HepG2 (cell line): ENCODE measurements around the gene SOCS1. TPM values are rescaled to one million over a fixed set of nuclear protein-coding genes. Genes with fewer than 3 reads are reported as not detected.

Source experiments
- CHCHD3 ChIP-seq: sonication (generic); formaldehyde crosslinking; IDR thresholded peaks from 2 replicates; pipeline ENCODE4 v1.8.0; 2022; ENCODE audit warnings: mild to moderate bottlenecking, missing genetic modification reagents, moderate library complexity
- ELK4 ChIP-seq: sonication (generic); formaldehyde crosslinking; IDR thresholded peaks from 2 replicates; pipeline ENCODE4 v1.9.0; 2021; ENCODE audit warnings: missing genetic modification reagents, borderline replicate concordance
- FOXO4 ChIP-seq: sonication (generic); formaldehyde crosslinking; conservative IDR thresholded peaks from 2 replicates; pipeline ENCODE4 v1.8.1; 2023; ENCODE audit warnings: missing genetic modification reagents
- HMG20A ChIP-seq: IDR thresholded peaks from 2 replicates; pipeline ENCODE4 v1.6.1; 2016; ENCODE audit warnings: borderline replicate concordance
- IKZF4 ChIP-seq: sonication (generic); formaldehyde crosslinking; IDR thresholded peaks from 2 replicates; pipeline ENCODE4 v1.5.1; 2020; ENCODE audit warnings: borderline replicate concordance, mild to moderate bottlenecking, low read depth, missing genetic modification reagents; ENCODE audit errors: not compliant biosample characterization
- MXI1 ChIP-seq: IDR thresholded peaks from 3 replicates; pipeline ENCODE4 v1.6.1; 2012; ENCODE audit warnings: low read depth, low read length, inconsistent platforms, borderline replicate concordance
- NFATC3 ChIP-seq: sonication (generic); formaldehyde crosslinking; IDR thresholded peaks from 2 replicates; pipeline ENCODE4 v1.5.1; 2020; ENCODE audit warnings: mild to moderate bottlenecking, missing genetic modification reagents
- NR2F6 ChIP-seq, 2 experiments: IDR thresholded peaks; 2 replicates each; pipeline ENCODE4 v1.6.1; 2016; ENCODE audit warnings: antibody characterized with exemption in 1 of 2, mild to moderate bottlenecking in 1 of 2
- PHF21A ChIP-seq: sonication (generic); formaldehyde crosslinking; IDR thresholded peaks from 2 replicates; pipeline ENCODE4 v1.5.0; 2020; ENCODE audit warnings: mild to moderate bottlenecking, missing genetic modification reagents
- RBFOX2 ChIP-seq: fragments of 200-400 bp; formaldehyde crosslinking; IDR thresholded peaks from 2 replicates; pipeline ENCODE4 v1.6.1; 2017; ENCODE audit warnings: low read depth, mild to moderate bottlenecking, low read length
- SNAPC2 ChIP-seq: sonication (generic); formaldehyde crosslinking; IDR thresholded peaks from 2 replicates; pipeline ENCODE4 v1.8.1; 2022; ENCODE audit warnings: mild to moderate bottlenecking, missing genetic modification reagents
- SNAPC5 ChIP-seq: sonication (generic); formaldehyde crosslinking; IDR thresholded peaks from 2 replicates; pipeline ENCODE4 v1.8.1; 2023; ENCODE audit warnings: mild to moderate bottlenecking, missing genetic modification reagents, borderline replicate concordance
- UBTF ChIP-seq: sonication (generic); formaldehyde crosslinking; IDR thresholded peaks from 2 replicates; pipeline ENCODE4 v1.4.0; 2020; ENCODE audit warnings: mild to moderate bottlenecking, missing genetic modification reagents
- ZBTB38 ChIP-seq: sonication (generic); formaldehyde crosslinking; IDR thresholded peaks from 2 replicates; pipeline ENCODE4 v1.5.1; 2020; ENCODE audit warnings: mild to moderate bottlenecking, missing genetic modification reagents
- ZKSCAN8 ChIP-seq: IDR thresholded peaks from 2 replicates; pipeline ENCODE4 v1.6.1; 2016; ENCODE audit warnings: borderline replicate concordance, missing genetic modification reagents, missing compliant biosample characterization
- ZMAT3 ChIP-seq: sonication (generic); formaldehyde crosslinking; conservative IDR thresholded peaks from 2 replicates; pipeline ENCODE4 v1.7.0; 2021; ENCODE audit warnings: missing genetic modification reagents
- ZNF101 ChIP-seq: sonication (generic); formaldehyde crosslinking; IDR thresholded peaks from 2 replicates; pipeline ENCODE4 v1.4.0; 2020; ENCODE audit warnings: mild to moderate bottlenecking, low read depth, missing genetic modification reagents, borderline replicate concordance
- ZNF234 ChIP-seq: sonication (generic); formaldehyde crosslinking; conservative IDR thresholded peaks from 2 replicates; pipeline ENCODE4 v1.5.1; 2020; ENCODE audit warnings: mild to moderate bottlenecking, missing genetic modification reagents
- ZNF24 ChIP-seq: fragments of 450-650 bp; IDR thresholded peaks from 2 replicates; pipeline ENCODE4 v1.6.1; 2017; ENCODE audit warnings: antibody characterized with exemption, mild to moderate bottlenecking
- ZNF430 ChIP-seq: sonication (generic); formaldehyde crosslinking; IDR thresholded peaks from 2 replicates; pipeline ENCODE4 v1.9.0; 2021; ENCODE audit warnings: mild to moderate bottlenecking, missing genetic modification reagents
- ZNF672 ChIP-seq: sonication (generic); formaldehyde crosslinking; IDR thresholded peaks from 2 replicates; pipeline ENCODE4 v1.8.1; 2022; ENCODE audit warnings: missing genetic modification reagents
- ZNF746 ChIP-seq: sonication (generic); formaldehyde crosslinking; IDR thresholded peaks from 2 replicates; pipeline ENCODE4 v1.8.0; 2022; ENCODE audit warnings: mild to moderate bottlenecking, missing genetic modification reagents
- ZNF770 ChIP-seq: sonication (generic); formaldehyde crosslinking; IDR thresholded peaks from 2 replicates; pipeline ENCODE4 v1.5.0; 2020; ENCODE audit warnings: mild to moderate bottlenecking, missing genetic modification reagents
- polyA plus RNA-seq, 8 experiments: library from polyadenylated mRNA; depleted of rRNA in 3 of 8; stranded (reverse) in 7 of 8; unstranded in 1 of 8; fragments of >200 nt; fragmentation: Illumina TruSeq in 4 of 8; extraction: Trizol in 4 of 8; gene quantifications; 2 replicates each; pipeline versions ENCODE4 v1.2.1 to v1.2.3, GENCODE V29; 2011 to 2016; ENCODE audit warnings: low read depth in 4 of 8, missing spikeins in 1 of 8, mixed read lengths in 1 of 8; ENCODE audit not compliant: insufficient read depth in 1 of 8
- total RNA-seq, 5 experiments: library from RNA; depleted of rRNA; stranded (reverse); fragments of >200 nt; fragmentation: Illumina TruSeq; extraction: Trizol; gene quantifications; 2 replicates each; pipeline ENCODE4 v1.2.3, GENCODE V29; 2016; ENCODE audit warnings: low read depth in 1 of 5

Gene SOCS1
- total and polyA plus RNA-seq, 2 of the 13 experiments (the other 11 are each of a cell fraction or from before 2014, with no cell fraction given): 5.3 to 6.3 TPM

GRCh38 chr16:11256661-11257130 is 692 bp upstream of the SOCS1 start (continued):
- TF ChIP-seq UBTF: peak; percentile 36; the same call in 1 of the 2 replicates
- TF ChIP-seq NR2F6 (IDR thresholded peaks at IDR 0.05): no peak
- TF ChIP-seq NR2F6 (CRISPR knock-in tag; IDR thresholded peaks at IDR 0.05): 0 out of 2 replicates have a peak, but pooled peaks have one; percentile 17
- TF ChIP-seq SNAPC5 (CRISPR knock-in tag): no peak; the same call in 1 of the 2 replicates
- TF ChIP-seq SNAPC2: 0 out of 2 replicates have a peak, but pooled peaks have one; percentile 9
- peak; percentile 7 for TF ChIP-seq ZNF234 (CRISPR knock-in tag)
- TF ChIP-seq ZNF746 (CRISPR knock-in tag): 0 out of 2 replicates have a peak, but pooled peaks have one; percentile 6
- TF ChIP-seq ZMAT3 (CRISPR knock-in tag): peak; percentile 7; the same call in 1 of the 2 replicates
- TF ChIP-seq ZNF672 (CRISPR knock-in tag): no peak
- TF ChIP-seq HMG20A (CRISPR knock-in tag): no peak
- TF ChIP-seq FOXO4 (CRISPR knock-in tag): no peak
- TF ChIP-seq NFATC3 (CRISPR knock-in tag): peak; percentile 28; the same call in 1 of the 2 replicates
- TF ChIP-seq ZNF101 (CRISPR knock-in tag): no peak
- no peak; the same call in none of the 2 replicates for TF ChIP-seq ZNF430 (CRISPR knock-in tag)
- TF ChIP-seq PHF21A: no peak
- TF ChIP-seq ZNF770: no peak
- peak; percentile 84 for TF ChIP-seq IKZF4
- TF ChIP-seq CHCHD3: 0 out of 2 replicates have a peak, but pooled peaks have one; percentile 5
- no peak for TF ChIP-seq ZNF24
- no peak for TF ChIP-seq ELK4
- TF ChIP-seq ZBTB38 (CRISPR knock-in tag): no peak; the same call in 1 of the 2 replicates
- TF ChIP-seq MXI1: no peak
- no peak for TF ChIP-seq ZKSCAN8 (CRISPR knock-in tag)
- TF ChIP-seq RBFOX2: peak; percentile 4; the same call in 1 of the 2 replicates
